DOHH2 (cell line): ENCODE data around the gene ADGRG1.

Experiments used
- EZH2phosphoT487 ChIP-seq: fragments of 200-600 bp; sonication (generic); IDR thresholded peaks from 2 replicates; pipeline ENCODE4 v1.6.1; 2017; ENCODE audit warnings: borderline replicate concordance, mild to moderate bottlenecking, antibody characterized with exemption, low read length, moderate library complexity, mixed read lengths
- TF ChIP-seq, protein P1 (sequence below): fragments of 200-600 bp; sonication (generic); IDR thresholded peaks from one replicate; pipeline ENCODE4 v1.5.1; 2014; ENCODE audit warnings: antibody characterized with exemption, mild to moderate bottlenecking, low read depth, low read length; ENCODE audit not compliant: poor library complexity, severe bottlenecking

DNA sequence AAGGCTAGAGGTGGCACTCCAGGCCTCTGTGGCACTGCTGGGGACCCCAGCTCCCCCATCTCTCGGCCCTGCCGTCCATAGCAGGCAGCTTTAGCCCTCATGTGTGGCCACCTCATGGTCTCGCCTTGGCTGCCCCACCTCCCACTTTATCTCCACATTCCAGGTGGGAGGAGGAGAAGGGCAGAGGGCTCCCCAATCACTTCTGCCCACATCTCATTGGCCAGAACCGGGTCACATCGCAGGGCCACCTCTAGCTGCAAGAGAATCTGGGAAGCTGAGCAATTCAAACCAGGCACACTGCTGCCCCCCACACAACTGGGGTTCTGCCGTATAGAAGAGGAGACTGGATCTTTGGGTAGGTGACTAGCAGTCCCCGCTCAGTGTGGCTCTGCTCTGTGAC, 67.8 kb downstream of the ADGRG1 start:
- TF ChIP-seq, protein P1, sequence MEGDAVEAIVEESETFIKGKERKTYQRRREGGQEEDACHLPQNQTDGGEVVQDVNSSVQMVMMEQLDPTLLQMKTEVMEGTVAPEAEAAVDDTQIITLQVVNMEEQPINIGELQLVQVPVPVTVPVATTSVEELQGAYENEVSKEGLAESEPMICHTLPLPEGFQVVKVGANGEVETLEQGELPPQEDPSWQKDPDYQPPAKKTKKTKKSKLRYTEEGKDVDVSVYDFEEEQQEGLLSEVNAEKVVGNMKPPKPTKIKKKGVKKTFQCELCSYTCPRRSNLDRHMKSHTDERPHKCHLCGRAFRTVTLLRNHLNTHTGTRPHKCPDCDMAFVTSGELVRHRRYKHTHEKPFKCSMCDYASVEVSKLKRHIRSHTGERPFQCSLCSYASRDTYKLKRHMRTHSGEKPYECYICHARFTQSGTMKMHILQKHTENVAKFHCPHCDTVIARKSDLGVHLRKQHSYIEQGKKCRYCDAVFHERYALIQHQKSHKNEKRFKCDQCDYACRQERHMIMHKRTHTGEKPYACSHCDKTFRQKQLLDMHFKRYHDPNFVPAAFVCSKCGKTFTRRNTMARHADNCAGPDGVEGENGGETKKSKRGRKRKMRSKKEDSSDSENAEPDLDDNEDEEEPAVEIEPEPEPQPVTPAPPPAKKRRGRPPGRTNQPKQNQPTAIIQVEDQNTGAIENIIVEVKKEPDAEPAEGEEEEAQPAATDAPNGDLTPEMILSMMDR: no peak
- no peak for TF ChIP-seq EZH2phosphoT487
